HCT116 (cell line): ENCODE measurements around the gene NLGN2. TPM values are rescaled to one million over a fixed set of nuclear protein-coding genes. Genes with fewer than 3 reads are reported as not detected.

Experiments used
- ATAC-seq: fragments of 200-7000 bp; cut with Tn5 transposase; 2 replicates; pipeline ENCODE4 v1.9.1; 2020; ENCODE audit warnings: mild to moderate bottlenecking, moderate library complexity
- BruUV-seq: library from RNA; stranded (reverse); fragments of 400-500 nt; replicated peaks from 2 replicates; lab custom pipeline; 2021; lab: Mats Ljungman, UMichigan
- CTCF ChIA-PET: fragments of 300-600 bp; sonication (Branson Sonifier 250); formaldehyde crosslinking; loops from one replicate; lab custom pipeline; 2021; ENCODE audit warnings: antibody characterized with exemption; lab: Charles Lee
- POLR2A ChIA-PET: fragments of 300-600, 350-600 bp; sonication (Branson Sonifier 250); formaldehyde crosslinking; loops from one replicate; lab custom pipeline; 2021; ENCODE audit warnings: antibody characterized with exemption; lab: Charles Lee
- RAD21 ChIA-PET, 2 experiments: fragments of 300-600 bp; sonication (Branson Sonifier 250); formaldehyde crosslinking; loops; one replicate each; lab custom pipeline; 2023; ENCODE audit warnings: low total read pairs in 2 of 2; ENCODE audit not compliant: uncharacterized antibody in 2 of 2, unreplicated experiment in 2 of 2, low non-redundant PET in 1 of 2; lab: Charles Lee
- DNase-seq: peaks from one replicate; pipeline ENCODE4 v3.0.0-alpha.2; 2010; ENCODE audit warnings: low read depth, low spot score
- H2AFZ ChIP-seq: fragments of 200-600 bp; shearing (Covaris generic), sonication (generic); 2 replicates; pipeline ENCODE4 v1.6.1; 2017; ENCODE audit warnings: low read depth, mixed run types, mixed read lengths, antibody characterized with exemption, low read length; ENCODE audit not compliant: poor library complexity, severe bottlenecking
- H3K27ac ChIP-seq: 2 replicates; pipeline ENCODE4 v1.5.1; 2012; ENCODE audit warnings: low read depth, low read length
- H3K27me3 ChIP-seq: fragments of 200-600 bp; sonication (generic); 2 replicates; pipeline ENCODE4 v1.6.1; 2016; ENCODE audit warnings: mixed run types, low read length, mixed read lengths; ENCODE audit not compliant: insufficient read depth
- H3K36me3 ChIP-seq, 2 experiments: fragments of 200-500 bp in 1 of 2; fragments of 200-600 bp in 1 of 2; sonication (Bioruptor generic) in 1 of 2; sonication (generic) in 1 of 2; 2 replicates each; pipeline versions ENCODE4 v1.5.1 to v1.6.1; 2014 to 2016; ENCODE audit warnings: low read length in 2 of 2, inconsistent platforms in 1 of 2, mixed read lengths in 1 of 2, mixed run types in 1 of 2; ENCODE audit not compliant: insufficient read depth in 2 of 2, control insufficient read depth in 1 of 2
- H3K4me1 ChIP-seq, 2 experiments: fragments of 200-600 bp in 1 of 2; sonication (generic) in 1 of 2; 2 replicates each; pipeline versions ENCODE4 v1.5.1 to v1.6.1; 2012 to 2017; ENCODE audit warnings: low read length in 2 of 2, inconsistent platforms in 1 of 2, mild to moderate bottlenecking in 1 of 2, mixed read lengths in 1 of 2, mixed run types in 1 of 2, moderate library complexity in 1 of 2; ENCODE audit not compliant: insufficient read depth in 2 of 2, control insufficient read depth in 1 of 2
- H3K4me2 ChIP-seq: fragments of 200-600 bp; sonication (generic); 2 replicates; pipeline ENCODE4 v1.6.1; 2017; ENCODE audit warnings: mixed run types, low read length, mixed read lengths
- H3K4me3 ChIP-seq, 2 experiments: fragments of 200-600 bp in 1 of 2; sonication (generic) in 1 of 2; replicated peaks in 1 of 2; 2 replicates each; pipeline ENCODE4 v1.5.1; 2011 to 2016; ENCODE audit warnings: low read length in 2 of 2, control low read depth in 1 of 2, low read depth in 1 of 2, mild to moderate bottlenecking in 1 of 2, mixed read lengths in 1 of 2, mixed run types in 1 of 2
- H3K79me2 ChIP-seq: fragments of 200-600 bp; sonication (generic); 2 replicates; pipeline ENCODE4 v1.6.1; 2017; ENCODE audit warnings: mild to moderate bottlenecking, mixed run types, low read length, moderate library complexity, mixed read lengths; ENCODE audit not compliant: insufficient read depth
- H3K9ac ChIP-seq: fragments of 200-600 bp; sonication (generic); 2 replicates; pipeline ENCODE4 v1.6.1; 2016; ENCODE audit warnings: low read length, mixed read lengths
- H3K9me2 ChIP-seq: fragments of 200-600 bp; sonication (generic), shearing (Covaris generic); 2 replicates; pipeline ENCODE4 v1.6.1; 2017; ENCODE audit warnings: mixed run types, mild to moderate bottlenecking, moderate library complexity; ENCODE audit not compliant: insufficient read depth
- H3K9me3 ChIP-seq, 2 experiments: fragments of 200-500 bp in 1 of 2; fragments of 200-600 bp in 1 of 2; sonication (Bioruptor generic) in 1 of 2; sonication (generic) in 1 of 2; 2 replicates each; pipeline ENCODE4 v1.6.1; 2014 to 2017; ENCODE audit warnings: low read length in 2 of 2, mixed read lengths in 2 of 2, inconsistent platforms in 1 of 2, low read depth in 1 of 2, mild to moderate bottlenecking in 1 of 2, mixed run types in 1 of 2, moderate library complexity in 1 of 2; ENCODE audit not compliant: control insufficient read depth in 1 of 2, insufficient read depth in 1 of 2
- H4K20me1 ChIP-seq: fragments of 200-600 bp; sonication (generic), shearing (Covaris generic); 2 replicates; pipeline ENCODE4 v1.6.1; 2017; ENCODE audit warnings: mixed run types, mild to moderate bottlenecking, moderate library complexity; ENCODE audit not compliant: insufficient read depth
- CBX3 ChIP-seq: IDR thresholded peaks from 2 replicates; pipeline ENCODE4 v1.6.1; 2012; ENCODE audit warnings: low read depth
- EGR1 ChIP-seq: IDR thresholded peaks from 2 replicates; pipeline ENCODE4 v1.6.1; 2012; ENCODE audit warnings: low read depth
- ELF1 ChIP-seq: IDR thresholded peaks from 2 replicates; pipeline ENCODE4 v1.6.1; 2012; ENCODE audit warnings: low read depth, borderline replicate concordance
- EZH2 ChIP-seq: fragments of 200-600 bp; sonication (generic); IDR thresholded peaks from 2 replicates; pipeline ENCODE4 v1.6.1; 2017; ENCODE audit warnings: antibody characterized with exemption, mixed run types
- EZH2phosphoT487 ChIP-seq: fragments of 200-600 bp; IDR thresholded peaks from 2 replicates; pipeline ENCODE4 v1.6.1; 2018; ENCODE audit warnings: antibody characterized with exemption, borderline replicate concordance
- FOSL1 ChIP-seq: IDR thresholded peaks from 2 replicates; pipeline ENCODE4 v1.6.1; 2012; ENCODE audit warnings: low read depth
- JUND ChIP-seq: IDR thresholded peaks from 2 replicates; pipeline ENCODE4 v1.6.1; 2012
- POLR2A ChIP-seq: IDR thresholded peaks from 2 replicates; pipeline ENCODE4 v1.7.0; 2011; ENCODE audit warnings: borderline replicate concordance; ENCODE audit not compliant: insufficient read depth, insufficient read length; ENCODE audit errors: extremely low read depth
- POLR2AphosphoS5 ChIP-seq: IDR thresholded peaks from 2 replicates; pipeline ENCODE4 v1.6.1; 2011; ENCODE audit warnings: mild to moderate bottlenecking, low read depth, low read length, moderate library complexity
- RAD21 ChIP-seq: IDR thresholded peaks from 2 replicates; pipeline ENCODE4 v1.6.1; 2012; ENCODE audit warnings: low read depth, mild to moderate bottlenecking
- SIN3A ChIP-seq: IDR thresholded peaks from 2 replicates; pipeline ENCODE4 v1.6.1; 2012; ENCODE audit warnings: low read depth
- SP1 ChIP-seq: IDR thresholded peaks from 2 replicates; pipeline ENCODE4 v1.6.1; 2012; ENCODE audit warnings: low read depth
- TCF7L2 ChIP-seq: IDR thresholded peaks from 2 replicates; pipeline ENCODE4 v1.7.0; 2011; ENCODE audit warnings: borderline replicate concordance, inconsistent platforms; ENCODE audit not compliant: insufficient read depth, insufficient read length; ENCODE audit errors: extremely low read depth
- YY1 ChIP-seq: IDR thresholded peaks from 2 replicates; pipeline ENCODE4 v1.6.1; 2011; ENCODE audit warnings: low read length, low read depth, moderate library complexity, mild to moderate bottlenecking; ENCODE audit not compliant: insufficient replicate concordance; ENCODE audit errors: extremely low read depth
- ZBTB33 ChIP-seq: IDR thresholded peaks from 2 replicates; pipeline ENCODE4 v1.6.1; 2011; ENCODE audit warnings: mild to moderate bottlenecking, low read length, moderate library complexity; ENCODE audit not compliant: insufficient replicate concordance; ENCODE audit errors: extremely low read depth
- ZFX ChIP-seq: fragments of 450-650 bp; IDR thresholded peaks from 2 replicates; pipeline ENCODE4 v1.6.1; 2017
- ZNF274 ChIP-seq: fragments of 200-500 bp; sonication (Bioruptor generic); IDR thresholded peaks from 2 replicates; pipeline ENCODE4 v1.6.1; 2014; ENCODE audit warnings: mild to moderate bottlenecking, low read depth, low read length, inconsistent platforms
- intact Hi-C: fragments of 100-400 bp; cut with micrococcal nuclease; formaldehyde crosslinking; loops from 2 replicates; pipeline ENCODE4 v1.10.0; 2022
- total RNA-seq: library from RNA; stranded (reverse); gene quantifications from one replicate; pipeline ENCODE4 v1.2.1, GENCODE V29; 2021; ENCODE audit not compliant: unreplicated experiment
- TF ChIP-seq, protein P1 (sequence below): IDR thresholded peaks from 2 replicates; pipeline ENCODE4 v1.6.1; 2012; ENCODE audit warnings: low read depth
- TF ChIP-seq, protein P2 (sequence below): IDR thresholded peaks from 2 replicates; pipeline ENCODE4 v1.6.1; 2012
- TF ChIP-seq, protein P3 (sequence below), 3 experiments: fragments of 200-600 bp in 1 of 3; sonication (generic) in 1 of 3; IDR thresholded peaks in 2 of 3; conservative IDR thresholded peaks in 1 of 3; 2 replicates each; pipeline ENCODE4 v1.5.1; 2012 to 2017; ENCODE audit warnings: low read depth in 2 of 3, low read length in 2 of 3, antibody characterized with exemption in 1 of 3, borderline replicate concordance in 1 of 3, control low read depth in 1 of 3, mild to moderate bottlenecking in 1 of 3, mixed read lengths in 1 of 3, mixed run types in 1 of 3, moderate library complexity in 1 of 3; ENCODE audit not compliant: insufficient read depth in 1 of 3

NLGN2 gene
- total RNA-seq, 1 experiment from 2014 or later = 60.5 TPM

GRCh38 chr17:7408252-7408727, 645 bp downstream of the NLGN2 start:
- intact Hi-C loops = no loop called here
- Histone ChIP-seq H3K27ac (no peak overlapping the region), H3K27me3 (no peaks in the 10 kb centered on the region), H3K4me2 (no peak overlapping the region), H3K9me2 (no peaks in the 10 kb centered on the region), H3K9me3 (no peaks in the 10 kb centered on the region), H3K79me2 (peaks cover 2% of the 10 kb centered on the region; the same call in 1 of the 2 replicates), H3K4me3 (no peak overlapping the region), H3K36me3 (peaks cover 0 to 6% of the 10 kb centered on the region in 2 experiments; a peak in 1 of 4 replicates), H3K9ac (no peak overlapping the region), H3K4me1 (peaks cover 8 to 14% of the 10 kb centered on the region in 2 experiments; a peak in 3 of 4 replicates), H4K20me1 (no peaks in the 10 kb centered on the region), H2AFZ (no peak overlapping the region)
- ChIA-PET RAD21 (no interaction called here), CTCF (no interaction called here), POLR2A (no interaction called here)
- BruUV-seq = no TSS peak
- ATAC-seq (no peak), DNase-seq (no peak)
- no peak for TF ChIP-seq SIN3A
- TF ChIP-seq, protein P1, sequence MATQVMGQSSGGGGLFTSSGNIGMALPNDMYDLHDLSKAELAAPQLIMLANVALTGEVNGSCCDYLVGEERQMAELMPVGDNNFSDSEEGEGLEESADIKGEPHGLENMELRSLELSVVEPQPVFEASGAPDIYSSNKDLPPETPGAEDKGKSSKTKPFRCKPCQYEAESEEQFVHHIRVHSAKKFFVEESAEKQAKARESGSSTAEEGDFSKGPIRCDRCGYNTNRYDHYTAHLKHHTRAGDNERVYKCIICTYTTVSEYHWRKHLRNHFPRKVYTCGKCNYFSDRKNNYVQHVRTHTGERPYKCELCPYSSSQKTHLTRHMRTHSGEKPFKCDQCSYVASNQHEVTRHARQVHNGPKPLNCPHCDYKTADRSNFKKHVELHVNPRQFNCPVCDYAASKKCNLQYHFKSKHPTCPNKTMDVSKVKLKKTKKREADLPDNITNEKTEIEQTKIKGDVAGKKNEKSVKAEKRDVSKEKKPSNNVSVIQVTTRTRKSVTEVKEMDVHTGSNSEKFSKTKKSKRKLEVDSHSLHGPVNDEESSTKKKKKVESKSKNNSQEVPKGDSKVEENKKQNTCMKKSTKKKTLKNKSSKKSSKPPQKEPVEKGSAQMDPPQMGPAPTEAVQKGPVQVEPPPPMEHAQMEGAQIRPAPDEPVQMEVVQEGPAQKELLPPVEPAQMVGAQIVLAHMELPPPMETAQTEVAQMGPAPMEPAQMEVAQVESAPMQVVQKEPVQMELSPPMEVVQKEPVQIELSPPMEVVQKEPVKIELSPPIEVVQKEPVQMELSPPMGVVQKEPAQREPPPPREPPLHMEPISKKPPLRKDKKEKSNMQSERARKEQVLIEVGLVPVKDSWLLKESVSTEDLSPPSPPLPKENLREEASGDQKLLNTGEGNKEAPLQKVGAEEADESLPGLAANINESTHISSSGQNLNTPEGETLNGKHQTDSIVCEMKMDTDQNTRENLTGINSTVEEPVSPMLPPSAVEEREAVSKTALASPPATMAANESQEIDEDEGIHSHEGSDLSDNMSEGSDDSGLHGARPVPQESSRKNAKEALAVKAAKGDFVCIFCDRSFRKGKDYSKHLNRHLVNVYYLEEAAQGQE = no peak
- TF ChIP-seq FOSL1 = no peak
- TF ChIP-seq SP1 = no peak
- no peak for TF ChIP-seq POLR2AphosphoS5
- TF ChIP-seq, protein P2, sequence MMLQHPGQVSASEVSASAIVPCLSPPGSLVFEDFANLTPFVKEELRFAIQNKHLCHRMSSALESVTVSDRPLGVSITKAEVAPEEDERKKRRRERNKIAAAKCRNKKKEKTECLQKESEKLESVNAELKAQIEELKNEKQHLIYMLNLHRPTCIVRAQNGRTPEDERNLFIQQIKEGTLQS = no peak
- no peak for TF ChIP-seq ZBTB33
- TF ChIP-seq RAD21 = no peak
- TF ChIP-seq JUND = no peak
- no peak for TF ChIP-seq ZFX
- no peak for TF ChIP-seq ZNF274
- no peak for TF ChIP-seq CBX3
- no peak for TF ChIP-seq TCF7L2
- TF ChIP-seq EZH2phosphoT487 = no peak
- TF ChIP-seq YY1 = no peak
- no peak for TF ChIP-seq EGR1
- no peak for TF ChIP-seq EZH2
- TF ChIP-seq, protein P3, sequence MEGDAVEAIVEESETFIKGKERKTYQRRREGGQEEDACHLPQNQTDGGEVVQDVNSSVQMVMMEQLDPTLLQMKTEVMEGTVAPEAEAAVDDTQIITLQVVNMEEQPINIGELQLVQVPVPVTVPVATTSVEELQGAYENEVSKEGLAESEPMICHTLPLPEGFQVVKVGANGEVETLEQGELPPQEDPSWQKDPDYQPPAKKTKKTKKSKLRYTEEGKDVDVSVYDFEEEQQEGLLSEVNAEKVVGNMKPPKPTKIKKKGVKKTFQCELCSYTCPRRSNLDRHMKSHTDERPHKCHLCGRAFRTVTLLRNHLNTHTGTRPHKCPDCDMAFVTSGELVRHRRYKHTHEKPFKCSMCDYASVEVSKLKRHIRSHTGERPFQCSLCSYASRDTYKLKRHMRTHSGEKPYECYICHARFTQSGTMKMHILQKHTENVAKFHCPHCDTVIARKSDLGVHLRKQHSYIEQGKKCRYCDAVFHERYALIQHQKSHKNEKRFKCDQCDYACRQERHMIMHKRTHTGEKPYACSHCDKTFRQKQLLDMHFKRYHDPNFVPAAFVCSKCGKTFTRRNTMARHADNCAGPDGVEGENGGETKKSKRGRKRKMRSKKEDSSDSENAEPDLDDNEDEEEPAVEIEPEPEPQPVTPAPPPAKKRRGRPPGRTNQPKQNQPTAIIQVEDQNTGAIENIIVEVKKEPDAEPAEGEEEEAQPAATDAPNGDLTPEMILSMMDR (IDR thresholded peaks at IDR 0.05 in 2 of 3, conservative IDR thresholded peaks at IDR 0.05 in 1 of 3; ENCODE audit: borderline replicate concordance in 1 of 3, insufficient read depth in 1 of 3, low read depth in 2 of 3, low read length in 2 of 3) = no peak
- TF ChIP-seq ELF1 = no peak
- no peak for TF ChIP-seq POLR2A
